Measurements from ENCODE around the gene KDELR1.

The KDELR1 gene

GRCh38 chr19:48341515-48342413 lies 49.6 kb downstream of the KDELR1 start:
- no peak overlapping the region for H3K4me3 ChIP-seq (ENCODE audit: low read depth, low read length)
- TF ChIP-seq CTCF (IDR thresholded peaks at IDR 0.05; ENCODE audit: low read depth, low read length) = no peak

GRCh38 chr19:48340995-48341394 lies 50.4 kb downstream of the KDELR1 start:
- H3K4me3 ChIP-seq (ENCODE audit: low read depth, low read length) = no peak overlapping the region
- no peak for TF ChIP-seq CTCF (IDR thresholded peaks at IDR 0.05; ENCODE audit: low read depth, low read length)

- no peak overlapping the region for H3K4me3 ChIP-seq (ENCODE audit: low read depth, low read length)
- no peak for TF ChIP-seq CTCF (IDR thresholded peaks at IDR 0.05; ENCODE audit: low read depth, low read length)
These were observed 52.4 kb downstream of the KDELR1 start for GRCh38 chr19:48338802-48339503.

DNA sequence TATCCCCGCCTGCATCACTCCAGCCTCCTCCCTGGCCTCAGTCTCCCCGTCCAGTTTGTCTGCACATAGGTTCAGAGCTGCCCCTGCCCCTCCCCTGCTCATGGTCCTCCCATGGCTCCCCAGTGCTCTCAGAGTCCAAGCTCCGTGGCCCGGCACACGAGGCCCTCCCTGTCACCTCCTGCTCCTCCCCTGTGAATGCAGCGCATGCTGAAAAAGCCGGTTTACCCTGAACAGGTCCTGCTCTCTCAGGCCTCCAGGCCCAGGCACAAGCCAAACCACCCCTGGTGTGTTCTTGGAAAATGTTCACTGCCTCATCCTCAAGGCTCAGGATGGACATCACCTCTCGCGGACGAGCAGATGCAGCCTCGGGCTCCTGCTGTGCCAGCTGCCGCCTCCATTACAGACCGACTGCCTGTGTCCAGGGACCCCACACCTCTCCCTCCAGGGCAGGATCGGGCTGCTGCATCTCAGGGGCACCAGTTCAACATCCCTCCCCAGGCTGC lies 53.0 kb downstream of the KDELR1 start:
- TF ChIP-seq CTCF (IDR thresholded peaks at IDR 0.05; ENCODE audit: low read depth, low read length) = no peak
- no peak overlapping the region for H3K4me3 ChIP-seq (ENCODE audit: low read depth, low read length)

- TF ChIP-seq CTCF (IDR thresholded peaks at IDR 0.05; ENCODE audit: low read depth, low read length) = peak; percentile 58
- H3K4me3 ChIP-seq (ENCODE audit: low read depth, low read length) = peak overlapping the region; percentile 51
These were observed 57.6 kb downstream of the KDELR1 start for GRCh38 chr19:48333467-48334384.

DNA sequence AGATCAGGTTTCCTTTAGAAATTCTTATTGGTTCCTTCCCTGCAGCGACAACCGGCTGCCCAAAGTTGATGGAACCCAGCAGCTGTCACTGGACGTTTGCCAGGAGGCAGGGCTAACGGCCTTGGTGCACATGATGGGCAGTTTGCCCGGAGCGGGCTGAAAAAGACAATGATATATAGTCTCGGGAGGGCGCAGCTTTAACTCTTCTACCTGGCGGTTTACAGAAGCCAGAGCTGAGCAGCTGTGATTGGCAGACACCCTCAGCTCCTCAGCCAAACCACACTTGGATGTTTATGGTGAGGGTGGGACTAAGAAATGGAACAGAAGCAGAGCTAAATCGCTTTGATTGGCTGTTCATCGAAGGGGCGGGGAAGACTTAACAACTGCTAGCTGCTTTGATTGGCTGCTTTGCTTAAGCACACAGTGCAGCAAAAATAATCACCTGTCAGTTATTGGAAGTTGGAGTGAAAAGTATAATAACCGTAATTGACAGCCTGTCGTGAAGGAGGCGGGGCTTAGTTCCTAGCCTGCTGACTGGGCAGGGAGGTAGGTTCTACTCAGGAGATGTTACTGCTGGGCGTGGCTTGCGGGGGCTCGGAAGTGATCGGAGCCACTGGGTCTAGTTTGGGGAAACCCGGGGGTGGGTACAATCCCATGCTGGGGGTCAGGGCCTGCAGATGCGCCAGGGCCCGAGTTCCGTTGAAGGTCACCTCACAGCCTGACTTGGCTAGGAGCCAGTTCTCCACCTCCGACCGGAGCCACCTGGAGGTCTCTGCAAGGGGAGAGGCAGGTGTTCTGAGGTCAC lies 58.5 kb downstream of the KDELR1 start:
- H3K4me3 ChIP-seq (ENCODE audit: low read depth, low read length) = 0 out of 2 replicates have a peak overlapping the region, but pooled peaks have one; percentile 5
- TF ChIP-seq CTCF (IDR thresholded peaks at IDR 0.05; ENCODE audit: low read depth, low read length) = no peak

Data from WI38 (cell line).